NK-92 treated with Interleukin-12 subunit alpha and Interleukin-12 subunit beta, amount 100 ng/mL, for 24 hours (cell line): ENCODE measurements around the gene HTR2A.

ENCODE experiments used
- DNase-seq: peaks from one replicate; lab custom pipeline; 2025; lab: John Stamatoyannopoulos, UW

Gene HTR2A

DNA sequence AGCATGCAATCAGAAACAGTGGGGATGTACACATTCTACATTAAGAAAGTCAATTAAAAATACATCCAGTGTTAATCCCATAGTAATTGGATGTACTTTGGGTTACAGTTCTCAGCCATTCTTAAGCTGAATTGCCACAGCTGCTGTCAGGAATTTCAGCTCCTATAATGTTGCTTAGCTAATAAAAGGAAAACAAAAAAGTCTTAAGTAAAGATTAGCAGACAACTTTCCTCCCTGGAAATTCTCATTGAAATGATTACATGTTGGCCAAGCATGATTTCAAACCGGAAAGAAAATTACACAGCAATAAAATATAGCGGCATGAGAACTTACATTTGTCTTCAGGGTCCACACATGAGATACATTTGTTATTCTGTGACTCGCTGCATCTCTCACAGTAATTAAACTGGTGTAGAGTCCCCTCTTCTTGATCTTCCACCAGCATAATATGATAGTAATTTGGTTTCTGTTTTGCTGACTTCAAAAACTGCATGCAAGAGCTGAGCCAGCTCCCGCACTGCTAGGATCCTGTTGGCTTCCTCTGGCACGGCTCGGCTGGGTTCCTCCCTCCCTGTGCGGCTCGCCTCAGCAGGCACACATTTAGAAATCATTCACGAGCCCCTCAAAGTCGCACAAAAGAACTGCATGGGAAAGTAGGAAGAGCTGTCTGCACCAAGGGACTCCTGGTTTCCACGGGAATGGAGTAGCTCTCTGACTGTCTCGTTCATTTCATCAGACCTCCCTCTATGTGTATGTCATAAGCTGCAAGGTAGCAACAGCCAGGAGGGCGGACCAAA is at the start of gene HTR2A:
Gene HTR2A, minus strand, starts transcription at position 713 of the 797 bp plus-strand sequence. CDS start 1,147 bp downstream, outside the sequence.
- DNase-seq = no peak

DNA sequence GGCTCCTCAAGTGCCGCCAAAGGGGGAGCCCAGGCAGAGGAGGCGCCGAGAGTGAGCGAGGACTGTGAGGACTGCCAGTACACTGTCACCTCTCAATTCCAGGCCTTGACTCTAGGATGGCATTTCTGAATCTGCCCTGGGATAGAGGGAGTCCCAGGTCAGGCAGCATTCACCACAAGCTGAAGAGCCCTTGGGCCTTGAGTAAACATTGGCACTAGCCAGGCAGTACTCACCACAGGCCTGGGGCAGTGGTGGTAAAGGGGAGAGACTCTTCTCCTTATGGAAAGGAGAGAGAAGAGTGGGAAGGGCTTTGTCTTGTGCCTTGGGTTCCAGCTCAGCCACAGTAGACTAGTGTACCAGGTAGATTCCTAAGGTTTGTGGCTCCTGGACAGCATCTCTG is 39.7 kb upstream of the HTR2A start:
- DNase-seq = no peak

DNA sequence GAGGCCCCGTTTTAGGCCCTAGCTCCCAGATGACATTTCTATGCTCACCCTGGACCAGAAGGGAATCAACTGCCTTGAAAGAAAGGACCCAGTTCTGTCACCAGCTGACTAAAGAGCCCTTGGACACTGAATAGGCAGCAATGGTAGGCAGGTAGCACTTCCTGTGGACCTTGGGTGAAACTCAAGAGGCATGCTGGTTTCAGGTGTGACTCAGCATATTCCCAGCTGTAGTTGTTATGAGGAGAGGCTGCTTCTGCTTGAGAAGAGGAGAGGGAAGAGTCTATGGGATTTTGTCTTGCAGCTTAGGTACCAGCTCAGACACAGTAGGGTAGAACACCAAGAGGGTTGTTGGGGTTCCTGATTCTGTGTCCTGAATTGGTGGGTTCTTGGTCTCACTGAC is 37.9 kb upstream of the HTR2A start:
- DNase-seq = no peak

DNA sequence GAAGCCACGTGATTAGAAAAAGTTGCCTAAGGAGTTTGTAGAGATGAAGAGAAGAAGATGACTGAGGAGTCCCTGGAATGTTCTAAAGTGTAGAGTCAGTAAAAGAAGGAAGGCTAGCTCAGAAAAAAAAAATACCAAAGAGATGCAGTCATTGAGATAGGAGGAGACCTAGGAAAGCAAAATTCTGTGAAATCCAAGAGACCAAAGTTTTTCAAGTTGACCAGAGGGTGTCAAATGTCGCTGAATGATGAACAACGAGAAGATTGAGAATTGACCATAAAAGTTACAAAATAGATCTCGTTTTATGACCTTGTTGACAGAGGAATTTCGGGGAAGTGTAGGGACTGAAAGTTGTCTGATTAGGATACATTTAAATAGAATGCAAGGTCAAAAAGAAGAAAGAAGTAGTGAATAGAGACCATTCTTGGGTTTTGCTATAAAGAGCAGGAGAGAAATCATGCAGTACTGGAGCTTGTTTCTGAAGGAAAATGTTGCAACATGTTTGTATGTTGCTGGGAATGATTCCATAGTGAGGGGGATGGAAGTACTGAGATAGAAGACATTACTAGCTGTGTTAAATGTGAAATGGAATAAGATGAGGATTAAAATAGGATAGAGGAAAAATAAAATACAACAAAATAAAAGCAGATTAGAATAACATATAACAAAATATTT is 30.2 kb upstream of the HTR2A start:
- no peak for DNase-seq

DNA sequence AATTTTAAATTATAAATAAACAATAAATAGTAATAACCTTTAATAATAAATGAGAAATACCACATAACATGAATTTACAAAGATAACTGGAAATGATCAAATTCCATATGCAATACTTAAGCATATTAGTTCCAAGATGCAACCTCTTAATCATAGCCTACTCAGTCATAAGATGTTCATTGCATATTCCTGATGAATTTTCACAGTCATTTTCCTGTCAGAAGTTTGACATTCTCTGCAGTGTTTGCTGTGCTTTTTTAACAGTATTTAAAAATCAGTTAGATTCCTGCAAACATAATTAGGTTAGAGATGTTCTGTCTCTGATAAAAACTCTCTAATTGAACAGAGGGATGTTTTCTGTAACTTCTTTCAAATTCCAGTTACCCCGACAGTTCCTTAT is 28.6 kb upstream of the HTR2A start:
- DNase-seq = no peak

DNA sequence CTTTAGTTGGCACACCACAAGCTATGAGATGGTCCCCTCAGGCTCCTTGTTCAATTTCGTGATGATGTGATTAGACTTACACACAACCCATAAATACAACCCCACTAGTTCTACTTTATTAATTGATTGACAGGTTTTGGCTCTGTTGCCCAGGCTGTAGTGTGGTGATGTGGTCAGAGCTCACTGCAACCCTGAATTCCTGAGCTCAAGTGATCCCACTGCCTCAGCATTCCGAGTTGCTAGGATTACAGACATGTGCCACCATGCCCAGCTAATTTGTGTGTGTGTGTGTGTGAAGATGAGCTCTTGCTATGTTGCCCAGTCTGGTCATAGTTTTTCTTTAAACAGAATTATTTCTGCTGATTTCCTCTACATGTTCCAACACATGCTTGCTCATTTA is 17.5 kb upstream of the HTR2A start:
- DNase-seq = no peak

DNA sequence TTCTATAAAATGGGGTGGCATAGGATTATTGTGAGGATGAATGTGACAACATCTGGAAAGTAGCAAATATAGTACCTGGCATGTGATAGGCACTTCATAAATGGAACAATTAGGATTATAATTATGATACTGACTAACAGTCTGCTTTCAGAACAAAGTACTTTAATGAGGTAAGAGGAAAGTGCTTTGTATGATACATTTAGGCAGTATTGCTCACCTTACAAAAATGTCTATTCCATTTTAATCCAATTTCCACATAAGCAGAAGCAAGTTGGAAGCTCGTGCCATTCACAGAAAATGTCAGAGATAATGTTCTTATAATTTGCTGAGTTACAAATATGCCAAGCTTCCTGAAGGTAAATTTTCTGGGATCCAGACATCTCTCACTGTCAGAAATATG is 16.9 kb upstream of the HTR2A start:
- no peak for DNase-seq

DNA sequence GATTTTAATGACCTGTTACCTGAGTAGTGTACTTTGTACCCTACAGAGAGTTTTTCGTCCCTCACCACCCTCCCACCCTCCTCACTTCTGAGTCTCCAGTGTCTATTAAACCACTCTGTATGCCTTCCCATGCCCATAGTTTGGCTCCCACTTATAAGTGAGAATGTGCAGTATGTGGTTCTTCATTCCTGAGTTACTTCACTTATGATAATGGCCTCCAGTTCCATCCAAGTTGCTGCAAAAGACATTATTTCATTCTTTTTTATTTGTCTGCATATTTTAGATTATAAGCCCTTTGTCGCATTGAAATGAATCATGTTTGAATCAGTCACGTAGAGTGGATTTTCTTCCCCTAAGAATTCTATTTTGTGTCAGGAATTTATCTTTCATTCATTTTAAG is 12.2 kb upstream of the HTR2A start:
- no peak for DNase-seq

DNA sequence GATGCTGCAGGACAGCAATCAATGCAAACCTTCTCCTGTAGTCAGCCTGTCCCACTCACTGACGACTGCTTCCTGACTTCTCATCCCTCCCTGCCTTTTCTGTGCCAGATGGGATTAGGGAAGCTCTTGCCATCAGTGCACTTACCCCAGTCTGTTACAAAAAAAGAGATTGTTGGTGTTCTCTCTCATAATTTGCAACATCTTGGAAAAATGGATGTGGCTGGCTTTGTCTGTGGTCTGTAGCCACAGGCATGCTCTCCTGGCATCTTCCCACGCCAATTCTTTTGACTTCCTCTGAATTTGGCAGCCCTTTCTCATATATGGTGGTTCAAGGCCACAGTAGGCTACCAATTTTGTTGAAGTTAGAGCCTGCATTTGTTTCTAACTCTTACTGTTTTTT is 11.6 kb upstream of the HTR2A start:
- DNase-seq = no peak

DNA sequence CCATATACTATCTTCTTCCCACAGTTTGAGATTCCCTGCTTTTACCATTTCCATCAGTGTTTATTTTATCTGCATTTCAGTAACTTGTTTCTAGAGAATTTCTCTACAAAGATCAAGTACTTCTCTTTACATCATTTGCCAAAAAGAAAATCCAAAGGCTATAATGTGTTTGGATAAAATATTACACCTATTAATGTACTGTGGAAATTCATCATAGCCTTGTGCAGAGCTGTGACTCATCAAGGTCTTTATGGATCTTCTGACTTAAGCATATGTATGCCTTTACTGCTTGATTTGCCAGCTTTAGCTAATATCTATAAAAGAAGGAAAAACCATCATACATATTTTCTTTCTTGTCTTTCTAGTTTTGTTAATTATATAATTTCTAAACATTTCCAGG is 9.6 kb upstream of the HTR2A start:
- no peak for DNase-seq

DNA sequence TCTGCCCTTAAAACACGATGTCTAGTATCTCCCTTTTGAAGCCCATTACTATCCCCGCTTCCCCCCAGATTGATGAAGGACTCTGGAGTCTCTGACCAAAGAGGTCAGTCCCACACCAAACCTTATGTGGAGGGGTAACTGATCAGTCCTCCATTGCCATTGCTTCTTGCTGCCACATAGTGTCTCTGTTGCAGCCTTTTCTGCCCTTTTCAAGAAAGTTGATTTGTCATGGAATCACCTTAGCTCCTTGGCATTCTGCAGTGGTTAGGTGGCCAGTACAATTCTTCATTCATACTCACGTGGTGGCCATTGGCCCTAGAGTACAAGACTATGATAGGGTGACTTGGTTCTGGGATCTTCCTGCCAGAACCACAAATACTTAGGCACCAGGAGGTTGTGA is 8.4 kb upstream of the HTR2A start:
- DNase-seq = no peak

DNA sequence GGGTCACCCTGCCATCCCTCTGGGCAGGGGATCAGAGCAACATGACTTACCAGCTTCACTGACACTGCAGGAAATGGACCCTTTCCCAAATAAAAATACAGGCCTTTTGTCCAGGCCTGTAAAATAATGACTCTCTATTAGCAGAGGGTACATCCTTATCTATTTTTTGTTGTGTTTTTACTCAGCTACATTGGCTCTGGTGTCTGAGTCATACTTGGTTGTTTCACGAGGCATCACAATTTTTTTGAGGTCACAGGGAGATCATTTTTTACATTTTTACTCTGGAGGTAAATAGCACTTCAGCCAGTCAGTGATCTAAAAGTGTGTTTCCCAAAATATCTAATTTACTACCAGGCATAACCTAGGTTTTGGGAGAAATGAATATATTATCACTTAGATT is 6.9 kb upstream of the HTR2A start:
- no peak for DNase-seq

DNA sequence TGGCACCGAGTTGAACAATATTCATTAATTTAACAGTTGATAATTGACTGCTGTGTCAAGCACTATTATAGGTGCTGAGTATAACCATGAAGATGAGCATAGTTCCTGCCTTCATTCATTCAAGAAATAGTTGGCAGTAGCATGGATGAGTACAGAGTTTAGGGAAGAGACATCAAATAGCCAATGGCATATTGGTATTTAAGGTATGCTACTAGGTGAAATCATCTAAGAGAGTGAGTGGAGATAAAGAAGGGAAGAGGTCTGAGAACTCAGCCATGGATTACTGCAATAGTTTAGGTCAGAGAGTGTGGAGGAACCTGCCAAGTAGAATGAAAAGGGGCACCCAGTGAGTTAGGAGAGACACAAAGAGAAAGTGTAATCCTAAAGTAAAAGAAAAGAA is 4.9 kb upstream of the HTR2A start:
- no peak for DNase-seq

DNA sequence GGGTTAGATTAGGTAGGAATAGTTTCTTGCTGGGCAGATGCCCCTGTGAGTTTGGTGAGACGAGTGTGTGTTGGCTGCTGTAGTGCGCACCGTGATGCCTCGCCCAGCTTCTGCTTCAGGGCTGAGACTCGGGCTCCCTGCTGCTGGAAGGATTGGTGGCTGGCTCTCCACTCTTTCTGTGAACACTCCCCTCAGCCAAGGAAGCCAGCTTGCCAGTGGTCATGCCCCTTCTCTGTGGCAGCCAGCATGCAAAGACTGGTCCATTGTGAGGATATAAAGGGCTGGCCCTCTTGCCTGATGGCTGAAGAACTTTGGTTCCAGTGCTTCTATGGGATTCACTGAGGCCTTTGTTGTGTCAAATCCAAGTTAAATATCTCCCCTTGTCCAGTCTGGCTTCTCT is 2.9 kb upstream of the HTR2A start:
- DNase-seq = no peak

DNA sequence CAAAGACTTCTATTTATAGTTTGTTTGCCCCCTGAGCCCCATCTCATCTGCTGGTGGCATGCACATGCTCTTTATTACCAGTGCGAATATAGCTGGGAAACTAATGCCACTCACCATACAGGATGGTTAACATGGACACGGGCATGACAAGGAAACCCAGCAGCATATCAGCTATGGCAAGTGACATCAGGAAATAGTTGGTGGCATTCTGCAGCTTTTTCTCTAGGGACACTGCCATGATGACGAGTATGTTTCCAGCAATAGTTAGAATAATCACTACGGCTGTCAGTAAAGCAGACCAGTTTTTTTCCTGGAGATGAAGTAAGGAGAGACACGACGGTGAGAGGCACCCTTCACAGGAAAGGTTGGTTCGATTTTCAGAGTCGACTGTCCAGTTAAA is 1.5 kb downstream of the HTR2A start:
- DNase-seq = no peak

DNA sequence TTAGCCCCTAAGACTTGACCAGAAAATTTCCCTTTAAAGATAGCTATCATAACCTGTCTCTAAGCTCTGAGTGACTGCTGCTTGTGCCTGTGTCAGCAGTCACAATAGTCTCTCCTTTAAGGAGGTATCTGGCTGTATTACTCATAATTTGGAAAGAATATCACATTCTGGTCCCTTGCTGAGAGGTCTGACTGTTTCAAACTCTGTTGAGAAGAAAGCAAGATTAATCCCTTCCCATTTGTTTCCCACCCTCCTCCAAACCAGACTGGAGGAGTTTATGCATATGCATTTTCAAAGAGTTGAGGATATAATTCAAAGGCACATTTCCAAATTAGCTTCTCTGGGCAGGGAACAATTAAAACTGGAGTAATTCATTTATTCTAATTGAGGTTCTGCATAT is 2.3 kb downstream of the HTR2A start:
- DNase-seq = no peak

DNA sequence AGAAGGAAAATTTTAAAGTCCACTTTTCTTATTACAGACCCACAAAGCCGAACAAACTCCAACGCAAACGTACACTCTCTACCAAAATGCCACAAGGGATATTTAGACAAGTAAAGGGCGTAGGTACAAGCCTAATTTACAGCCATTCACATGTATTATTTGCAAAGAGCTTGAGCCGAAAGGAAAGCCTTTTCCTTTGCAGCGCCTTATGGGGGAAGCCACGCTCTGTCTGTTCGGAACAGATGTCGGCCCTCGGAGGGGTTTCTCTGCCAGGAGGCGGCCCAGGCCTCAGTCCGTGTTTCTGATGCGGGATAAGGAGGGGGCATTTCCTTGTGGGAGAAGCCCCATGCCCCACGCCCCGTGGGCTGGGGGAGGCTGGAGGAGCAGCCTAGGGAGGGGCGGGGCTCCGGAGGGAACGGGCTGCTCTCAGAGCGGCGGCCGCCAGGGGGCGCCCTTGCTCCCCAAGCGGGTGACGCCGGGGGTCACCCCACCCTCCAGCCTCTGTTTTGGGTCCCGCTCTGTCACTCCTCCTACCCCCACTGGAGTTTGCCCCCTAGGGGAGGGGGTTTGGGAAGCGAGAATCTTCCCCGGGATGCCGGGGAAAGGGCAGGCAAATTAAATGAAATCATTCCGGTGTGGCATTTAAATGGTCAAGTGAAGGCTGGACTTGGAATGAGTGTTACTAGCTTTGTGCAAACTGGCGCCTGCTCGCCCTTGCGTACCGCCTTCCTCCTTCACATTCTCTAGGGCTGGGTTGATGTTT is 2.9 kb downstream of the HTR2A start:
- DNase-seq = peak; percentile 4

DNA sequence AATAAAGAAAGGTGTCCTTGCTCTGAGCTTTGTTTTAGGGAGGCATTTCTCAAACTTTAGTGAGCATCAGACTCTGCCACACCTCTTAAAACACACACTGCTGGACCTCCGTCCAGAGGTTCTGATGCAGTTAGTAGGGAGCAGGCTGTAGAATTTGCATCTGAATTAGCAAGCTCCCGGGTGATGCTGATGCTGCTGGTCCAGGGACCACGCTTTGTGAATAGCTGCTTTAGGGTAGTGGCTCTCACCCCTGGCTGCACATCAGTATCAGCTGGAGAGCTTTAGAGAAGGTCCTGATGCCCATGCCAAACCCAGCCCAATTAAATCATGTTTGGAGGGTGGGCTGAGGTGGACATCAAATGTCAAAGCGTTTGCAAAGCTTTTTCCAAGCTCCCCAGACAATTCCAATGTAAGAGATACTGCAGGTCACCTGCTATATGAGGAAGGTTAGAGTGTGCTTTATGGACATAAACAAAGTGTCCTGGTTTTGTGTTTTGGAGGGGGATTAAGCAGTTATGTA is 3.6 kb downstream of the HTR2A start:
- DNase-seq = no peak

DNA sequence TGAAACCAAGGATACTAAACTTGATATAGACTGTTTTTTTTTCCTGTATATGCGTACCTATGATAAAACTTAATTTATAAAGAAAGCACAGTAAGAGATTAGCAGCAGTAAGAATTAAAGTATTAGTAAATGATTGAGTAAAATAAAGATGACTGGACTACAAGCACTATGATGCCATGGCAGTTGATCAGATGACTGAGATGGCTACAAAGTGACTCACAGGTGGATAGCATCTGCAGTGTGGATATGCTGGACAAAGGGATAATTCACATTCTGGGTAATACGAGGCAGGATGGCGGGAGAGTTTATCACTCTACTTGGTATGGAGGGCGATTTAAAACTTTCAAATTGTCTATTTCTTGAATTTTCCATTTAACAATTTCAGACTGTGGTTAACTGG is 11.8 kb downstream of the HTR2A start:
- no peak for DNase-seq

DNA sequence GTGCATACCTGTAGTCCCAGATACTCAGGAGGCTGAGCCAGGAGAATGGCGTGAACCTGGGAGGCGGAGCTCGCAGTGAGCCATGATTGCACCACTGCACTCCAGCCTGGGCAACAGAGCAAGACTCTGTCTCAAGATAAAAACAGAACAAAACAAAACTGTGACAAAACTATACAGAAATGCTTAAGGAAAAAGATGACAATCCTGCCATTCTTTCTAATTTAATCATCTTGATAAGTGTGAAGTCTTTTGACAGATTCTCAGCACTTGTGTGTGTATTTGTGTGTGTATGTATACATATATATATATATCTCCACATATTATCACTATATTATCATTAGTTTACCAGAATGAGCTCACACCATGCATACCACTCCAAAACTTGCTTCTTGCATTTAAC is 12.3 kb downstream of the HTR2A start:
- no peak for DNase-seq

DNA sequence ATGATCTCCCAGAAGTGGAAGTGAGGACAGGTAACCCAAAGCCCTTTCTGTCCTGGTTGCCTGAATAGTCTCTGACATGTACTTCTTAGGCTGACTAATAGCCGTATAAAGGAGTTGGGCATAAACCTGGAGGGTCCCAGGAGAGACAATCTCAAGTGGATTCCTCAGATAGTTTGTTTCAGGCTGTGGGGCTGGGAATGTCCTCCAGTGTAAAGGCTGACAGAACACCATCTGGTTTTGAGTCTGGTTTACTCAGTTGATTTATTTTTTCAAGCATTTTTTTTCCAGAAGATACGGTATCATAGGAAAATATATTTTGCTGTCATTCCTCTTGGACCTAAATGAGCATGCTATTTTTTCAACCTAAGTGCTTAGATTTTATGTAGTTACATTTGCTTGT is 15.2 kb downstream of the HTR2A start:
- no peak for DNase-seq

DNA sequence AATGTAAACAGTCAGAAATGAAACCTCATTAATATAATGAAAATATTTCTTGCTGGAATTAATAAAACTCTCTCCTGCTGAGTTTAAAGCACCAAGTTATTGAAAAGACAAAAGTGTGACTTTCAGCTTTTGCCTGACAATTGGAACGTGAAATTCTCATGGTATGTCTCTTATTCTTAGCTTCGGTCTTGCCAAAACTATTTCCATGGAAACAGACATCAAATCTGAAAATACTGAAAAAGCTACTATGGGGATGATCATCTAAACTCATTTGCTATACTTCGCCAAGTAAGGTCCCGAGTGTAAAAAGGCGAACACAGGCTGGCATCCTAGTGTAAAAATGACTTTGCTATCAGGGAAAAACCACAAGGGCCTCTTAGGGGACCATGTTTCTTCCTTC is 22.8 kb downstream of the HTR2A start:
- DNase-seq = no peak

DNA sequence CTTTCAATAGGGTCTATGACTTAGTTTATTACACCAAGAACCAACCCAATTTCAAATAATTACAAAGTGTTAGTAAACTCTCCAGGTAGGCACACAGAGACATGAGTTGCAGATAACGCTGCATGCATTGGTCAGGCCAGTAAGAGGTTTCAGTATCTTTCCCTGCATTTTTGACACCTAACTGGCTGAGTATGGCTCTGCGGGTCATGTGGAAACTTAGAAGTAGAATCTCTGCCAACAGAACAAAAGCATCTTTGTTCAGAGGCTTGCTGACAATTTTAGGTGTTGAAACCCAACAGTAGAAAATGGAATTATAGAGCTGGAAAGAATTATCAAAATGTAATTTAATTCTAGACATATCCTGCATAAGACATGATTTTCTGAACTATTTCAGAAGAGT is 25.3 kb downstream of the HTR2A start:
- no peak for DNase-seq
